BLaER1 (cell line): ENCODE results near the gene CT83.

ENCODE experiments used
- H3K27ac ChIP-seq: shearing (Covaris generic); formaldehyde crosslinking; 2 replicates; pipeline ENCODE4 v1.8.1; 2022
- H3K27me3 ChIP-seq: shearing (Covaris generic); formaldehyde crosslinking; 2 replicates; pipeline ENCODE4 v1.8.1; 2022
- H3K36me3 ChIP-seq: shearing (Covaris generic); formaldehyde crosslinking; 2 replicates; pipeline ENCODE4 v1.8.1; 2022
- H3K4me1 ChIP-seq: shearing (Covaris generic); formaldehyde crosslinking; 2 replicates; pipeline ENCODE4 v1.8.1; 2022
- H3K4me2 ChIP-seq: shearing (Covaris generic); formaldehyde crosslinking; 2 replicates; pipeline ENCODE4 v1.8.1; 2022
- H3K4me3 ChIP-seq: shearing (Covaris generic); formaldehyde crosslinking; 2 replicates; pipeline ENCODE4 v1.8.1; 2022
- H3K9ac ChIP-seq: shearing (Covaris generic); formaldehyde crosslinking; 2 replicates; pipeline ENCODE4 v1.8.1; 2022
- H3K9me3 ChIP-seq: shearing (Covaris generic); formaldehyde crosslinking; 2 replicates; pipeline ENCODE4 v1.8.1; 2022
- H4K20me1 ChIP-seq: shearing (Covaris generic); formaldehyde crosslinking; 2 replicates; pipeline ENCODE4 v1.8.1; 2022
- Cebpa-rat ChIP-seq: shearing (Covaris generic); IDR thresholded peaks from 2 replicates; pipeline ENCODE4 v1.8.1; 2022

The CT83 gene

DNA sequence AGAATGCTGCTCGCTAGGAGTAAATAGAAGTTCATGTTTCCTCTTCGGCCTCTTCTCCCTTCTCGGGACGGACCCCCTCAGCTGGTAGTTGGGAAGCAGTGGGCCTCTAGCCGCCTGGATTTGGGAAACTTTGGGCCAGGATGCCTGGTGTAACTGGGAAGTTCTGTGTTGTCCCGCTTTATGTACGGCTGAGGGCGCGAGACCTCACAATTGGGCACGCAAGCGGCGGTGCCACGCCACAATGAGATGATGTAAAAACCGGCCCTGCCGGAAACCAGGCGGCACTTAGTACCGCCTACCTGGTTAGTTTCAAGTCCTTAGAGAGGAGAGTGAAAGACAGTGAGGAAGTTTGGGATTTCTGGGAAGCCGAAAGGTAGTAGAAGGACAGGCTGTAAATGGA is at the start of gene CT83:
Gene CT83 (minus strand): TSS at position 155 of the 400 bp plus-strand sequence. CDS start 120 bp downstream, at position 35.
- Histone ChIP-seq H3K36me3 (no peaks in the 10 kb centered on the region), H4K20me1 (no peaks in the 10 kb centered on the region), H3K4me1 (no peaks in the 10 kb centered on the region), H3K27me3 (peaks cover 75% of the 10 kb centered on the region), H3K9ac (no peak within 1 kb of the TSS), H3K4me2 (no peak within 1 kb of the TSS), H3K9me3 (no peaks in the 10 kb centered on the region), H3K4me3 (no peak within 1 kb of the TSS), H3K27ac (no peak within 1 kb of the TSS)
- TF ChIP-seq Cebpa-rat, result no peak

- no peaks in the 10 kb centered on the region for H3K36me3 ChIP-seq
- H3K9ac ChIP-seq, result no peak overlapping the region
- H3K27me3 ChIP-seq, result peaks cover 22% of the 10 kb centered on the region
- no peak overlapping the region for H3K4me2 ChIP-seq
- no peaks in the 10 kb centered on the region for H4K20me1 ChIP-seq
- no peak for TF ChIP-seq Cebpa-rat
- no peak overlapping the region for H3K27ac ChIP-seq
- H3K9me3 ChIP-seq, result no peaks in the 10 kb centered on the region
- H3K4me1 ChIP-seq, result no peaks in the 10 kb centered on the region
- H3K4me3 ChIP-seq, result no peak overlapping the region
Observed at GRCh38 chrX:116499780-116500179, 37.0 kb upstream of the CT83 start.

- Histone ChIP-seq H3K4me2 (no peak overlapping the region), H3K4me3 (no peak overlapping the region), H3K36me3 (no peaks in the 10 kb centered on the region), H3K27me3 (peaks cover 3% of the 10 kb centered on the region; the same call in 1 of the 2 replicates), H3K9ac (no peak overlapping the region), H3K4me1 (no peaks in the 10 kb centered on the region), H3K27ac (no peak overlapping the region), H3K9me3 (no peaks in the 10 kb centered on the region), H4K20me1 (no peaks in the 10 kb centered on the region)
- no peak for TF ChIP-seq Cebpa-rat
Observed at GRCh38 chrX:116493271-116493670, 30.5 kb upstream of the CT83 start.

DNA sequence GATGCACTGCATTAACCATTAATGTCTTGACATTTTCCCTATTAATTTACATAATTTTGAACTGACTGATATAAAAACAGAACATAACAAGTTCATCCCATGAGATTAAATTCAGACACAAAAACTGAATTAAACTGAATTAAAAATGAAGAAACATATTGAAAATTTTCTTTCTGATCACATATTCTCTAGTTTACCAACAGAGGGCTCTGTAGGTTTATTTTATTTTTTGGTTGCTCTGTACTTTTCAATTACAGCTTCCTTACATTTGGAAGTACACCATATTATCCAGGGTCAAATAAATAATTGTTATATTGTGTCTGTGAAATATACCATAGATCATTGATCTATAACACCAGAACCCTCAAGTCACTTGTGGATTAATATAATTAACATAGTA is 27.3 kb upstream of the CT83 start:
- Histone ChIP-seq H3K9me3 (no peaks in the 10 kb centered on the region), H3K4me2 (no peak overlapping the region), H3K27ac (no peak overlapping the region), H3K9ac (no peak overlapping the region), H3K36me3 (no peaks in the 10 kb centered on the region), H4K20me1 (no peaks in the 10 kb centered on the region), H3K4me1 (no peaks in the 10 kb centered on the region), H3K27me3 (peaks cover 9% of the 10 kb centered on the region; the same call in 1 of the 2 replicates), H3K4me3 (no peak overlapping the region)
- no peak for TF ChIP-seq Cebpa-rat

DNA sequence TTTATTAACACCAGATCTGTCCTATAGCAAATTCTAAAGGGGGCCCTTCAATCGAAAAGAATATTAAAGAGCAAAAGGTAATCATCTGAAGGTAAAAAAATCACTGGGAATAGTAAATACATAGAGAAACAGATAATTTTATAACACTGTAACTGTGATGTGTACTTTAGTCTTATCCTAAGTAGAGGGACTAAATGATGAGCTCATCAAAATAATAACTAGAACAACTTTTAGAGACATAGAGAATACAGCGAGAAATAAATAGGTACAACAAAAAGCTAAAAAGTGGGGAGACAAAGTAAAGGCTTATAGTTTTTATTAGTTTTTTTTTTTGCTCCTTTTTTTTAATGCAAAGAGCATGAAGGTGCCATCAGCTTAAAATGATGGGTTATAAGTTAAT is 17.3 kb upstream of the CT83 start:
- Histone ChIP-seq H3K27ac (no peak overlapping the region), H3K27me3 (peaks cover 38% of the 10 kb centered on the region), H3K4me2 (no peak overlapping the region), H3K36me3 (no peaks in the 10 kb centered on the region), H3K4me3 (no peak overlapping the region), H3K9ac (no peak overlapping the region), H4K20me1 (no peaks in the 10 kb centered on the region), H3K9me3 (no peaks in the 10 kb centered on the region), H3K4me1 (no peaks in the 10 kb centered on the region)
- TF ChIP-seq Cebpa-rat, result no peak

- Histone ChIP-seq H3K4me3 (no peak overlapping the region), H3K9ac (no peak overlapping the region), H3K36me3 (no peaks in the 10 kb centered on the region), H3K4me1 (no peaks in the 10 kb centered on the region), H3K4me2 (no peak overlapping the region), H3K27ac (no peak overlapping the region), H3K27me3 (peaks cover 60% of the 10 kb centered on the region), H3K9me3 (no peaks in the 10 kb centered on the region), H4K20me1 (no peaks in the 10 kb centered on the region)
- TF ChIP-seq Cebpa-rat, result no peak
Observed at GRCh38 chrX:116449156-116449555, 13.6 kb downstream of the CT83 start.

- peaks cover 85% of the 10 kb centered on the region for H3K27me3 ChIP-seq
- no peak within 1 kb of the TSS for H3K4me2 ChIP-seq
- H3K4me3 ChIP-seq, result no peak within 1 kb of the TSS
- no peak within 1 kb of the TSS for H3K9ac ChIP-seq
- TF ChIP-seq Cebpa-rat, result no peak
- H3K4me1 ChIP-seq, result no peaks in the 10 kb centered on the region
- H3K36me3 ChIP-seq, result no peaks in the 10 kb centered on the region
- no peak within 1 kb of the TSS for H3K27ac ChIP-seq
- H3K9me3 ChIP-seq, result no peaks in the 10 kb centered on the region
- peaks cover 6% of the 10 kb centered on the region; the same call in 1 of the 2 replicates for H4K20me1 ChIP-seq
Observed at GRCh38 chrX:116436358-116436816, 26.4 kb downstream of the CT83 start, which contains the start of gene SLC6A14. TSS of gene SLC6A14 (plus strand) at chrX:116436606. CDS start at chrX:116436710, 104 bp downstream.

DNA sequence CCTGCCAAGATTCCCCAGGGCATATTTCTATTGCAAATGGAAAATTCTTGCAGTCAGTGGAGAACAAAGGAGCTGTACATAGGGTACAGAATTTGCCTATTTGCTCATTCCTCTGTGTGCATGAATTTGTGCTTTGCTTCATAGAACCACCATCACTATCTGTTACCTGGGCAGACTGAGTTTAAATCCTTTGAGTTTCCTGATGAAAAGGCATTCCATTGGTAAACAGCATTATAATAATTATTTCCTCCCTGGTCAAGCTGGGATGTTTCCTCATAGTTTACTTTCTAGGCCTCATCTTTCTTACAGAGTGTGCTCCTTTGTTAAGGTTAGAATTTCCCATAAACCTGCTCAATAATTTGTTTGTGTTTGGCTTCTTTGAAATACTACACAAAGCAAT is 27.2 kb downstream of the CT83 start:
- H3K27me3 ChIP-seq, result peaks cover 85% of the 10 kb centered on the region
- H4K20me1 ChIP-seq, result peaks cover under 1% of the 10 kb centered on the region; the same call in 1 of the 2 replicates
- H3K9ac ChIP-seq, result no peak overlapping the region
- no peaks in the 10 kb centered on the region for H3K36me3 ChIP-seq
- H3K4me1 ChIP-seq, result no peaks in the 10 kb centered on the region
- no peak for TF ChIP-seq Cebpa-rat
- no peaks in the 10 kb centered on the region for H3K9me3 ChIP-seq
- no peak overlapping the region for H3K4me2 ChIP-seq
- no peak overlapping the region for H3K4me3 ChIP-seq
- H3K27ac ChIP-seq, result no peak overlapping the region

- TF ChIP-seq Cebpa-rat, result no peak
- Histone ChIP-seq H3K9ac (no peak overlapping the region), H3K27me3 (peaks cover 63% of the 10 kb centered on the region), H3K9me3 (no peaks in the 10 kb centered on the region), H3K36me3 (no peaks in the 10 kb centered on the region), H4K20me1 (no peaks in the 10 kb centered on the region), H3K27ac (no peak overlapping the region), H3K4me2 (no peak overlapping the region), H3K4me1 (no peaks in the 10 kb centered on the region), H3K4me3 (no peak overlapping the region)
Observed at GRCh38 chrX:116427978-116428377, 34.8 kb downstream of the CT83 start.

GRCh38 chrX:116417968-116418367 is 44.8 kb downstream of the CT83 start:
- Histone ChIP-seq H3K9ac (no peak overlapping the region), H3K4me3 (no peak overlapping the region), H3K4me2 (no peak overlapping the region), H3K9me3 (no peaks in the 10 kb centered on the region), H3K27me3 (peaks cover 38% of the 10 kb centered on the region), H3K36me3 (no peaks in the 10 kb centered on the region), H4K20me1 (no peaks in the 10 kb centered on the region), H3K27ac (no peak overlapping the region), H3K4me1 (no peaks in the 10 kb centered on the region)
- TF ChIP-seq Cebpa-rat, result no peak

- H3K36me3 ChIP-seq, result no peaks in the 10 kb centered on the region
- no peaks in the 10 kb centered on the region for H4K20me1 ChIP-seq
- no peak overlapping the region for H3K9ac ChIP-seq
- no peak for TF ChIP-seq Cebpa-rat
- no peaks in the 10 kb centered on the region for H3K9me3 ChIP-seq
- H3K4me2 ChIP-seq, result no peak overlapping the region
- H3K27ac ChIP-seq, result no peak overlapping the region
- no peaks in the 10 kb centered on the region for H3K4me1 ChIP-seq
- no peak overlapping the region for H3K4me3 ChIP-seq
- peaks cover 37% of the 10 kb centered on the region for H3K27me3 ChIP-seq
Observed at GRCh38 chrX:116417214-116417613, 45.6 kb downstream of the CT83 start.
